Muscle of leg (tissue), 11 donors: ENCODE results near the gene AATF. TPM values are rescaled to one million over a fixed set of nuclear protein-coding genes. Genes with fewer than 3 reads are reported as not detected.

Experiments
- DNase-seq: peaks from one replicate; pipeline ENCODE4 v3.0.0; 2013
- H3K27ac ChIP-seq: one replicate; pipeline ENCODE4 v1.5.1; 2013; ENCODE audit warnings: mild to moderate bottlenecking, low read length, control low read depth
- H3K27me3 ChIP-seq: one replicate; pipeline ENCODE4 v1.6.1; 2013; ENCODE audit warnings: low read length; ENCODE audit not compliant: control insufficient read depth, insufficient read depth
- H3K36me3 ChIP-seq: one replicate; pipeline ENCODE4 v1.6.1; 2013; ENCODE audit warnings: low read length; ENCODE audit not compliant: control insufficient read depth, insufficient read depth
- H3K4me1 ChIP-seq: one replicate; pipeline ENCODE4 v1.6.1; 2013; ENCODE audit warnings: low read length; ENCODE audit not compliant: control insufficient read depth, insufficient read depth
- H3K4me3 ChIP-seq: one replicate; pipeline ENCODE4 v1.5.1; 2013; ENCODE audit warnings: low read length, control low read depth
- H3K9me3 ChIP-seq: replicated peaks from 2 replicates; pipeline ENCODE4 v1.6.1; 2013; ENCODE audit warnings: low read depth, low read length; ENCODE audit not compliant: control insufficient read depth
- WGBS: methylation state at CpG from one replicate; pipeline ENCODE4 v1.1.5; 2013; ENCODE audit warnings: missing lambda C conversion rate; ENCODE audit not compliant: insufficient coverage; 5-methylcytosine and 5-hydroxymethylcytosine counted together
- polyA plus RNA-seq, 8 donors: library from polyadenylated mRNA; unstranded; fragments of 120-200 nt; gene quantifications; one replicate each; pipeline versions ENCODE4 v1.2.1 to v1.2.3, GENCODE V29; 2013; ENCODE audit warnings: inconsistent platforms in 1 of 8, low replicate concordance in 1 of 8; ENCODE audit not compliant: insufficient read length in 8 of 8, insufficient read depth in 1 of 8
- total RNA-seq: library from RNA; stranded (reverse); fragments of 120-200 nt; gene quantifications from one replicate; pipeline ENCODE4 v1.2.4, GENCODE V29; 2013

Gene AATF
- total and polyA plus RNA-seq, 9 donors = 18.9 to 25.8 (median 24.5) TPM

DNA sequence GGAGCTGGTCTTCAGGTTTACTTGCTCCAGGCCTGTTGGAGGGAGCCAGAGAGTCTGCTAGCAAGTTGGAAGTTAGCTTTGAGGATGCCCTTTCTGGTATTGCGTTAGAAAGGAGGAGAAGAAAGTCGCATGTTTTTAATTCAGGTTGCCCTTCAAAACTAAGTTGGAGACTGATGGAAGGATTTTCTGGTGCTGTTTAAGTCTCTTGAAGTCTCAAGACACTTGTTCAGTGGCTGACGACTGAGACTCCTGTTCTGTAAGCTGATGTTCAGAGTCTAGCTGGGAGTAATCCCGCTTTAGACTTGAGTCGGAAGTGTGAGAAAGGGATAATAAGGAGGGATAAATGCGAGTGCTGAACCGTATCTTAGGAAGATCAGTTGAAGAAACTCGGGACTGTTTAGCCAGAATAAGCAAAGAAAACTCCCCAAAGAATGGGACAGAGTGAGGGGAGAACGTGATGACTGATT is 740 bp downstream of the AATF start:
- no peak for DNase-seq
- WGBS = 0% methylated on average over 4 of the region's 9 CpGs
- peaks cover 16% of the 10 kb centered on the region for H3K4me1 ChIP-seq
- H3K27ac ChIP-seq = peak overlapping the region; percentile 96
- peaks cover 35% of the 10 kb centered on the region for H3K27me3 ChIP-seq
- H3K9me3 ChIP-seq = no peaks in the 10 kb centered on the region
- peak overlapping the region; percentile 83 for H3K4me3 ChIP-seq
- peaks cover 26% of the 10 kb centered on the region for H3K36me3 ChIP-seq

DNA sequence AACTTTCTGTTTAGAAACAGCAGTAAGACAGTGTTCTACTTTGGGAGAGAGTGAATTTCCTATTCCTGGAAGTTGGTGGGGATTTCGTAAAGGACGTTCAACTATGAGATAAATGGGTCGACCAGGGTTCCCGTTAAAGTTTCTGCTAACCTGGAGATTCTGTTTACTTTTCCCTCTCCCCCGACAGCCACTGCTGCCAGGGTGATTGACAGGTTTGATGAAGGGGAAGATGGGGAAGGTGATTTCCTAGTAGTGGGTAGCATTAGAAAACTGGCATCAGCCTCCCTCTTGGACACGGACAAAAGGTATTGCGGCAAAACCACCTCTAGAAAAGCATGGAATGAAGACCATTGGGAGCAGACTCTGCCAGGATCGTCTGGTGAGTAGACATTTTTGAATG is 1.3 kb downstream of the AATF start:
- Histone ChIP-seq H3K27me3 (peaks cover 32% of the 10 kb centered on the region), H3K4me3 (no peak overlapping the region), H3K27ac (no peak overlapping the region), H3K36me3 (peaks cover 31% of the 10 kb centered on the region), H3K9me3 (no peaks in the 10 kb centered on the region), H3K4me1 (peaks cover 16% of the 10 kb centered on the region)
- DNase-seq = no peak
- 72% methylated on average over 5 of the region's 8 CpGs for WGBS

DNA sequence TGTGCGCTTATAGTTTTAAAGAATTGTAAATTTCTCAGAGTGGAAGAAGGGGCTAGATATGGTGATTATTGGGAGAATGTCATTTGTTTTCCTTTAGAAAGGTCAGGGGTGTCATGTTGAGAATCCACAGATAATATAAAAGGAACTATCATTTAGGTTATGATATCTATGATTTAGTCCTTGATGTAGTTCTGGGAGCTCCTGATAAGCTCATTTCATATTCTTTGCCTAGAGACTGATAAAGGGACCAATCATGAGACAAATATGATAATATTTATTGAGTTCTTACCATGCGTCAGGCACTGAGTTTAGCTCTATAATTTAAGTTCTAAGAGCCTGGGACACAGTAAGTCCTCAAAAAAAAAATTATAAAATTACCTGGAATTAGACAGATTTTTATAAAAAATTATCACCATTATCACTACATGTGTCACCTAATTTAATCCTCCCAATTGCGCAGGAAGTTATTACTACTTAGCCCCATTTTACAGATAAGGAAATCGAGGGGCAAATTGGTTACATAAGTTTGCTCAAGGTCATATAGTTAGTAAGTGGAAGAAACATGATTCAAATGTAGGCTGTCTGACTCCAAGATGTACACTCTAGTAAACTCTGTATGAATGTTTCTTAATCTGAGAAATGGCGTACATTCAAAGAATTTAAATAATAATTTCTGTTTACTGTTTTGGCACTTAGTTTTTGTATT is 2.5 kb downstream of the AATF start:
- H3K27ac ChIP-seq = no peak overlapping the region
- no peak overlapping the region for H3K4me3 ChIP-seq
- peaks cover 16% of the 10 kb centered on the region for H3K4me1 ChIP-seq
- H3K9me3 ChIP-seq = no peaks in the 10 kb centered on the region
- peaks cover 38% of the 10 kb centered on the region for H3K36me3 ChIP-seq
- no peak for DNase-seq
- H3K27me3 ChIP-seq = peaks cover 23% of the 10 kb centered on the region
- WGBS = no CpG with 5 or more reads among the region's 5 CpGs

DNA sequence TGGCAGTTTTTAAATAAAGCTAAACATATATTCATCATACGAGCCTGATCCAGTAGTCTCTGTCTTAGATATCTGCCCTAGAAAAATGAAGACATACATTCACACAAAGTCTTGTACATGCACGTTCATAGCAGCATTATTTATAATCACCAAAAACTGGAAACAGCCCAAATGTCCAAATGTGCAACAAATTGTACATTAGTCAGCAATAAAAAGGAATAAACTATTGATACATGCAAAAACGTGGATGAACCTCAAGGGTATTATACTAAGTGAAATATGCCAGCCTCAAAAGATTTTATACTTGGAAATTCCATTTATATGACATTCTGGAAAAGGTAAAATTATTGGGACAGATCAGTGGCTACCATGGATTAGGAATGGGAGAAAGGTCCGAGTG is 22.8 kb downstream of the AATF start:
- Histone ChIP-seq H3K36me3 (peaks cover 5% of the 10 kb centered on the region), H3K9me3 (no peaks in the 10 kb centered on the region), H3K27ac (no peak overlapping the region), H3K4me3 (no peak overlapping the region), H3K4me1 (no peaks in the 10 kb centered on the region), H3K27me3 (no peaks in the 10 kb centered on the region)
- DNase-seq = no peak
- WGBS = 100% methylated on average over 1 of the region's 4 CpGs

DNA sequence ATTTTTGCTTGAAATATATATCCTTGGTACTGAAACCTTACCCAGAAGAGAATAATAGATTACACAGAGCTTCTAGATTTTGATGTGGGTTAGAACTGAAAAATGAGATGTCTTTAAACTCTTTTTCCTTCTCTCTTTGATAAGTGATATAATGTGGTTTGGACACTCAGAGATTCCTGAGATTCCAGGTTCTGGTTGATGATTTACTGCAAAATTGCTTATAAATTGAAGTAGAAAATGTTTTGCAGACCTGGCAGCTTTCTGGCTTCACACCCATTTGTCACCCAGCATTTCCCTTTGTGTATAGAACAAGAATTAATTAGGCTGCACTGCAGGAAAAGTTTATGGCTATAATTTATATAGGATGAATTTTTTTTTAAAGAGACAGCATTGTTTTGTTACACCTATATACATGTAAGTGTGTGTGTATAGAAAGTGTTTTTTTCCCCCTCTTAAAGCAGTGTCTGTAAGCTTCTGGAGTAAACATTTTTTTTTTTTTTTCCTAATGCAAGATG is 23.5 kb downstream of the AATF start:
- Histone ChIP-seq H3K27ac (no peak overlapping the region), H3K27me3 (no peaks in the 10 kb centered on the region), H3K4me1 (no peaks in the 10 kb centered on the region), H3K4me3 (no peak overlapping the region), H3K36me3 (peaks cover 5% of the 10 kb centered on the region), H3K9me3 (no peaks in the 10 kb centered on the region)
- no peak for DNase-seq

DNA sequence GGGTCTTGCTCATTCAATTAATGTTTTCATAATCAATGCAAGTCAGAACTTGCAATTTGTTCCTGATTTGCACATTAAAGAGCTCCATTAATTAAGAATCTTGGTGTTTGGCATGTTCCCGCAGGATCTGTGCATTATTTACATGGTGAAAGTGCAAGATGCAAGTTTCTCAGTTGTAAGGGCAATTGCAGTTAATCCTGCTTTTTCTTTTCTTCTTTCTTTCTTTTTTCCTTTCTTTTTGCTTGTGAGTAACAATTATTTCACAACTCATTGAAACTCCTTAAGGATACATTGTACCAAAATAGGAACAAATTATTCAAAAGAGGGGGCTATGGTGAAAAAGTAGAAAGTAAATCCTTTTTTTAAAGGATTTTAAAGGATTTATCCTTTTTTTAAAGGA is 24.2 kb downstream of the AATF start:
- Histone ChIP-seq H3K4me1 (no peaks in the 10 kb centered on the region), H3K4me3 (no peak overlapping the region), H3K9me3 (no peaks in the 10 kb centered on the region), H3K27me3 (no peaks in the 10 kb centered on the region), H3K27ac (no peak overlapping the region), H3K36me3 (peaks cover 2% of the 10 kb centered on the region)
- WGBS = no CpG with 5 or more reads among the region's 1 CpG
- DNase-seq = no peak

DNA sequence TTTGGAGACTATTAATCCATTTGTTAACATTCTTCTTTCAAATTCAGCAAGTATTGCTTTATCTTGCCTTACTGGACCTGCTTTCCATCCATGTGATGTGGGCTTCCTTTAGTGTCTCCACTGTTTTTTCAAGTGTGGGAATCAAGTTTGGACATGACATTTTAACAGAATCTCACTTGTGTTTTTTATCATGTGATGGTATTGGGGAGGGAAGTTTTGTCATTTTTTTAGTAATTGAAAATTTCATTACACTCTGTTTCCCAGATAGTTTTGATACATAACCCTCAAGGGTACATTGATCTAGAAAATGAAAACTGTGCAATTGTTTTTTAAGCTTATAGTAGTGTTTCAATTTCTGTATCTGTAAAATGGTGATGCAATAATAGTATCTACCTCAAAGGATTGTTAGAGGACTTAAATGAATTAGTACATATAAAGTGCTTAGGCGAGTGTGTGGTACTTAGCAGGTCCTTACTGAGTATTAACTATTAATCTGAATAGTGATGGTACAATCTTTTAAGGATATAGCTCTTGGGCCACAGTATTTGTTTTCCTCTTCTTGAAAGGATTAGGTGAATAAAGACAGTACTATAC is 27.3 kb downstream of the AATF start:
- H3K36me3 ChIP-seq = no peaks in the 10 kb centered on the region

DNA sequence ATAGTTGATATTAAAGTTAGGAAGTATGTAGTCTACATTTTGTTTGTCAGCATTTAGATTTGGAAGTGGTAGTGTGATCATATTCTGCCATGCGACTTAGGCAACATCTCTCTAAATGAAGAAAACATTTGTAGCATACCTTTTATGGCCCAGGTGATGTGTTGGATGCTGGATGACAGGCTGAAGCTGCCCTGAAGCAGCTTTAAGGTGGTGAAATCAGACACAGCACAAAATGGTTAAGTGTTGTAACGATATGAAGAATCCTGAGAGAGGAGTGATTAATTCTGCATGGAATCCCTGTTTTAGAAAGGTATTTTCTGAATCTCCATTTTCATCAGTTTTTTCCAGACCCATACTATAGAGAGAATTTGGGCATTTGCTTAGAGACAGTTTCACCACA is 28.3 kb downstream of the AATF start:
- Histone ChIP-seq H3K27ac (no peak overlapping the region), H3K4me1 (no peaks in the 10 kb centered on the region), H3K36me3 (no peaks in the 10 kb centered on the region), H3K4me3 (no peak overlapping the region), H3K9me3 (no peaks in the 10 kb centered on the region), H3K27me3 (no peaks in the 10 kb centered on the region)
- WGBS = no CpG with 5 or more reads among the region's 2 CpGs
- no peak for DNase-seq

More for the DNA sequence above, 27.3 kb downstream of the AATF start:
- no peak for DNase-seq
- no CpG with 5 or more reads among the region's 1 CpG for WGBS
- Histone ChIP-seq H3K9me3 (no peaks in the 10 kb centered on the region), H3K4me1 (no peaks in the 10 kb centered on the region), H3K4me3 (no peak overlapping the region), H3K27ac (no peak overlapping the region), H3K27me3 (no peaks in the 10 kb centered on the region)

DNA sequence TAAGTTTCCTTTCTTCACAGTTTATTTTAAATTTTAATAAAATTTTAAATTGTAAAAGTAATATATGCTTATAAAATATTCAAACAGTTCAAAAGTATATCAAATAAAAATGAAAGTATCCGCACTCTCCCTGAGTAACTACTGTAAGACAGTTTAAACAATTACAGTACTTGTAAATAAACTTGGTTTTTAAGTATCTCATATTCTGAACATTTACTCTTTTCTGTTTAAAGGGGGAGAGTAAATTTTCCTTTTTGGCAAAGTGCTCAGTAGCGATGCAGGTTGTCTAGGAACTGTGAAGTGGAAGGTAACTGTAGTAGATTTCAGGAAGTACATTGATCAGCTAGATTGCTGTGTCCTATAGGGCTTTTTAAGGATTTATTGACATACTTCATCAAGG is 28.8 kb downstream of the AATF start:
- Histone ChIP-seq H3K27ac (no peak overlapping the region), H3K27me3 (no peaks in the 10 kb centered on the region), H3K9me3 (no peaks in the 10 kb centered on the region), H3K4me3 (no peak overlapping the region), H3K4me1 (no peaks in the 10 kb centered on the region), H3K36me3 (no peaks in the 10 kb centered on the region)
- no peak for DNase-seq
- no CpG with 5 or more reads among the region's 2 CpGs for WGBS

DNA sequence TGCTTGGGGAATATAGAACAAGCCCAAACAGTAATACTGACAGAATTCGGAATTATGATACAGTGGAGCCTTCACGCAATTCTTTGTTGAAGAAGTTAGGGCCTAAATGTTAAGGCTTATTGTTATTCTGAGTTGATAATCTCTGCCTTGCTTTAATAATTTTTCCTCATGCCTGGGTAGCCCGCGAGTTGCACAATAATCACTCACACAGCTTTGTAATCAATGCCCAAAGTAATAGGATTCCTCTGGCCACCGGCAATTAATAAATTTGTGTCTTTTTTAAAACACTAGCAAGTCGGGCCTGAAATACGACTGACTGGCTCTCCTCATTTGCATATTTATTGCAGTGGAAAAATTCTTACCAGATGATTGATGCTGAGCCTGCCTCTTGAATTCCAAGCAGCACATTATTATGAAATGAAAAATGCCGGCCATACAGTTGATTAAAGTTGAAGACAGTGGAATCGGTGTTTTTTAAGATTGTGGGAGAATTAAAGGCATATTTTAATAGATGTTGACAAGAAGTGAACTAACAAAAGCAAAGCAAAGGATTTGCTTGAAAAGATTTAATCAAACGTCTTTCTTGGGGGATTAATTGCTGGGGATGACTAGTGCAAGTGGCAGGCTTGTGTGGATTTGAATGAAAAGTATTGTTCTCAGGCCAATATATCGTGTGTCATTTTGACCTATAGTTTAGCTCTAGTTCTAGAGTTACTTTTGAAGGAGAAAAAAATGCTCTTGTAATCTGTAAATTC is 30.2 kb downstream of the AATF start:
- no peak overlapping the region for H3K27ac ChIP-seq
- no peaks in the 10 kb centered on the region for H3K27me3 ChIP-seq
- no peak overlapping the region for H3K4me3 ChIP-seq
- 73% methylated on average over 8 of the region's 11 CpGs for WGBS
- no peaks in the 10 kb centered on the region for H3K36me3 ChIP-seq
- H3K9me3 ChIP-seq = no peaks in the 10 kb centered on the region
- H3K4me1 ChIP-seq = no peaks in the 10 kb centered on the region
- no peak for DNase-seq
